ENCODE results near the gene ARNT2. TPM values are rescaled to one million over a fixed set of nuclear protein-coding genes. Genes with fewer than 3 reads are reported as not detected.

Gene ARNT2
- total and polyA plus RNA-seq, 2 of the 13 experiments (the other 11 are each of a cell fraction or from before 2014, with no cell fraction given) = 0.69 to 1.7 TPM

DNA sequence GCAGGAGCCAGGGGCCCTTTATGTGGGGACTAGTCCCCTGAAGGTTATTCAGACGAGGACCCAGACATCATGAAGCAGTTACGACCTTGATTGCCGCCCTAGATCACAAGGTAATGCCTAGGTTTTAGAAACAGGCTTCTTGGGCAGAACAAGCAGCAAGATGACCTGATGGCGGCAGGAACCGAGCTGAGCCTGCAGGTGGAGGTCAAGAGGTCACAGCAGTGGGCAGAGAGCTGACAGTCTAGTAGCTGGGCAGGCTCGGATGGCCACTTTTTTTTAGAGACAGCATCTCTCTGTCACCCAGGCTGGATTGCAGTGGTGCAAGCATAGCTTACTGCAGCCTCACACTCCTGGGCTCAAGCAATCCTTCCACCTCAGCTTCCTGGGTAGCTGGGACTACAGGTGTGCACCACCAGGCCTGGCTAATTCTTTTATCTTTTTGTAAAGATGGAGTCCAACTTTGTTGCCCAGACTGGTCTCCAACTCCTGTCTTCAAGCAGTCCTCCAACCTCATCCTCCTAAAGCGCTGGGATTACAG is 207.4 kb downstream of the ARNT2 start:
- Histone ChIP-seq H3K4me2 (ENCODE audit: low read depth, low read length) (no peak overlapping the region), H3K9me3 (ENCODE audit: low read length) (no peaks in the 10 kb centered on the region), H4K20me1 (ENCODE audit: insufficient read depth, low read length) (no peaks in the 10 kb centered on the region), H2AFZ (ENCODE audit: low read length) (no peak overlapping the region), H3K27ac (ENCODE audit: extremely low read length, insufficient read depth, low read length) (no peak overlapping the region), H3K9ac (ENCODE audit: insufficient read depth, low read depth, low read length) (no peak overlapping the region), H3K79me2 (ENCODE audit: insufficient read depth, low read length) (no peaks in the 10 kb centered on the region), H3K4me1 (ENCODE audit: insufficient read depth, low read length) (peaks cover 15% of the 10 kb centered on the region), H3K27me3 (ENCODE audit: control insufficient read depth in 1 of 2, insufficient read depth in 2 of 2, low read length in 2 of 2) (peaks cover 2 to 22% of the 10 kb centered on the region in 2 experiments; a peak in 2 of 5 replicates), H3K36me3 (replicated peaks in 1 of 2; ENCODE audit: control insufficient read depth in 1 of 2, insufficient read depth in 2 of 2, low read length in 2 of 2) (no peaks in the 10 kb centered on the region), H3K4me3 (replicated peaks in 1 of 3; ENCODE audit: insufficient read depth in 1 of 3, low read depth in 2 of 3, low read length in 3 of 3) (no peak overlapping the region)
- WGBS (ENCODE audit: low lambda C conversion rate) = 27% methylated on average over 6 of the region's 7 CpGs
- ChIA-PET POLR2A (interaction anchor here (1.0 kb wide), 1 partner anchor 15 kb away, joined by 3 read pairs; no protein-coding TSS in a partner anchor), CTCF (ENCODE audit: low intra/inter-chr PET ratio, low total read pairs) (no interaction called here)
- TF ChIP-seq POGZ (CRISPR knock-in tag; IDR thresholded peaks at IDR 0.05) (no peak), NR2F6 (IDR thresholded peaks at IDR 0.05) (peak; percentile 65), NR2F6 (CRISPR knock-in tag; IDR thresholded peaks at IDR 0.05) (peak; percentile 25; the same call in 1 of the 2 replicates)
- FAIRE-seq (no peak), ATAC-seq (no peak), DNase-seq (ENCODE audit: low spot score) (no peak)
- intact Hi-C loops (cut with micrococcal nuclease; ENCODE audit: unreplicated experiment) (no loop called here), in situ Hi-C loops (cut with HindIII; ENCODE audit: extremely low pct_ligation_motif_present, low pct_unique_long_range_greater_than_20kb) (no loop called here)
- no TSS peak for BruUV-seq (replicated peaks)

DNA sequence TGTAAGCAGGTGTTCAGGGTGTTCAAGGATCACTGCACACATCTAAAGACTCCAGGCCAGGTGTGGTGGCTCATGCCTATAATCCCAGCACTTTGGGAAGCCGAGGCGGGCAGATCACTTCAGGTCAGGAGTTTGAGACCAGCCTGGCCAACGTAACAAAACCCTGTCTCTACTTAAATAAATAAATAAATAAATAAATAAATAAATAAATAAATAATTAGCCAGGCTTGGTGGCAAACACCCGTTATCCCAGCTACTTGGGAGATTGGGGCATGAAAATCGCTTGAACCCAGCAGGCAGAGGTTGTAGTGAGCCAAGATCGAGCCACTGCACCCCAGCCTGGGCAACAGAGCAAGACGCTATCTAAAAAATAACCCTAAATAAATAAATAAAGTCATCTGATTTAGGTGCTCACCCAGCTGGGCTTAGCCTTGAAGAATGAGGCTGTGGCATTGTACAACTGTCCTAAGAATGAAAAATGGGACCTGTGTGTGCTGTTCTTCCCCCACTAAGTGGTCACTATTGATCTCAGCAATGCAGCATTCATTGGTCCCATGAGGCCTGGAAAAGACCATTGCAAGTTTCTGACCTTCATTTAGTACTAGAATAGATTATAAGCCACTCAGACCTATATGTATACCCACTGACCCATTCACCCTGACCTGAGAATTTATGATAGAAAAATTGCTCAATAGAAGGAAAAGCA is 208.1 kb downstream of the ARNT2 start:
- no peaks in the 10 kb centered on the region for H3K79me2 ChIP-seq (ENCODE audit: insufficient read depth, low read length)
- H3K4me1 ChIP-seq (ENCODE audit: insufficient read depth, low read length) = peaks cover 18% of the 10 kb centered on the region
- H3K27me3 ChIP-seq (ENCODE audit: control insufficient read depth in 1 of 2, insufficient read depth in 2 of 2, low read length in 2 of 2) = peaks cover 2 to 25% of the 10 kb centered on the region in 2 experiments; a peak in 2 of 5 replicates
- WGBS (ENCODE audit: low lambda C conversion rate) = 32% methylated on average over 7 of the region's 7 CpGs
- H4K20me1 ChIP-seq (ENCODE audit: insufficient read depth, low read length) = no peaks in the 10 kb centered on the region
- ChIA-PET CTCF (ENCODE audit: low intra/inter-chr PET ratio, low total read pairs) (no interaction called here), POLR2A (interaction anchor here (1.0 kb wide), 1 partner anchor 16 kb away, joined by 3 read pairs; no protein-coding TSS in a partner anchor)
- H3K9me3 ChIP-seq (ENCODE audit: low read length) = no peaks in the 10 kb centered on the region
- no peak overlapping the region for H3K27ac ChIP-seq (ENCODE audit: extremely low read length, insufficient read depth, low read length)
- no peak overlapping the region for H3K9ac ChIP-seq (ENCODE audit: insufficient read depth, low read depth, low read length)
- FAIRE-seq = no peak
- intact Hi-C loops (cut with micrococcal nuclease; ENCODE audit: unreplicated experiment) = no loop called here
- DNase-seq (ENCODE audit: low spot score) = no peak
- H3K4me3 ChIP-seq (replicated peaks in 1 of 3; ENCODE audit: insufficient read depth in 1 of 3, low read depth in 2 of 3, low read length in 3 of 3) = no peak overlapping the region
- no peak overlapping the region for H3K4me2 ChIP-seq (ENCODE audit: low read depth, low read length)
- H2AFZ ChIP-seq (ENCODE audit: low read length) = no peak overlapping the region
- no TSS peak for BruUV-seq (replicated peaks)
- ATAC-seq = no peak
- H3K36me3 ChIP-seq (replicated peaks in 1 of 2; ENCODE audit: control insufficient read depth in 1 of 2, insufficient read depth in 2 of 2, low read length in 2 of 2) = no peaks in the 10 kb centered on the region
- in situ Hi-C loops (cut with HindIII; ENCODE audit: extremely low pct_ligation_motif_present, low pct_unique_long_range_greater_than_20kb) = no loop called here
- TF ChIP-seq, protein P1, sequence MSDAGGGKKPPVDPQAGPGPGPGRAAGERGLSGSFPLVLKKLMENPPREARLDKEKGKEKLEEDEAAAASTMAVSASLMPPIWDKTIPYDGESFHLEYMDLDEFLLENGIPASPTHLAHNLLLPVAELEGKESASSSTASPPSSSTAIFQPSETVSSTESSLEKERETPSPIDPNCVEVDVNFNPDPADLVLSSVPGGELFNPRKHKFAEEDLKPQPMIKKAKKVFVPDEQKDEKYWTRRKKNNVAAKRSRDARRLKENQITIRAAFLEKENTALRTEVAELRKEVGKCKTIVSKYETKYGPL (CRISPR knock-in tag; IDR thresholded peaks at IDR 0.05) = no peak
- no peak for TF ChIP-seq ZNF136 (CRISPR knock-in tag; IDR thresholded peaks at IDR 0.05; ENCODE audit: low read depth)
- TF ChIP-seq SUZ12 (IDR thresholded peaks at IDR 0.05; ENCODE audit: low read depth, low read length) = no peak
- TF ChIP-seq, protein P2, sequence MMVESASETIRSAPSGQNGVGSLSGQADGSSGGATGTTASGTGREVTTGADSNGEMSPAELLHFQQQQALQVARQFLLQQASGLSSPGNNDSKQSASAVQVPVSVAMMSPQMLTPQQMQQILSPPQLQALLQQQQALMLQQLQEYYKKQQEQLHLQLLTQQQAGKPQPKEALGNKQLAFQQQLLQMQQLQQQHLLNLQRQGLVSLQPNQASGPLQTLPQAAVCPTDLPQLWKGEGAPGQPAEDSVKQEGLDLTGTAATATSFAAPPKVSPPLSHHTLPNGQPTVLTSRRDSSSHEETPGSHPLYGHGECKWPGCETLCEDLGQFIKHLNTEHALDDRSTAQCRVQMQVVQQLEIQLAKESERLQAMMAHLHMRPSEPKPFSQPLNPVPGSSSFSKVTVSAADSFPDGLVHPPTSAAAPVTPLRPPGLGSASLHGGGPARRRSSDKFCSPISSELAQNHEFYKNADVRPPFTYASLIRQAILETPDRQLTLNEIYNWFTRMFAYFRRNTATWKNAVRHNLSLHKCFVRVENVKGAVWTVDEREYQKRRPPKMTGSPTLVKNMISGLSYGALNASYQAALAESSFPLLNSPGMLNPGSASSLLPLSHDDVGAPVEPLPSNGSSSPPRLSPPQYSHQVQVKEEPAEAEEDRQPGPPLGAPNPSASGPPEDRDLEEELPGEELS (CRISPR knock-in tag; IDR thresholded peaks at IDR 0.05) = no peak

Data from HepG2 (cell line).